Spleen (tissue), 11 donors: ENCODE measurements around the gene ID2. TPM values are rescaled to one million over a fixed set of nuclear protein-coding genes. Genes with fewer than 3 reads are reported as not detected.

Experiments
- DNase-seq: peaks from one replicate; pipeline ENCODE4 v3.0.0-alpha.2; 2020
- H3K27ac ChIP-seq, 8 donors: fragments of 200-600 bp; sonication (generic) in 7 of 8; 1 replicate in 4 of 8; 2 replicates in 4 of 8; pipeline versions ENCODE4 v1.5.0 to v1.8.0; 2016 to 2021; ENCODE audit warnings: inconsistent platforms in 4 of 8, mild to moderate bottlenecking in 4 of 8, moderate library complexity in 1 of 8
- H3K27me3 ChIP-seq, 7 donors: fragments of 200-600 bp; sonication (generic) in 6 of 7; replicated peaks in 1 of 7; 1 replicate in 4 of 7; 2 replicates in 3 of 7; pipeline versions ENCODE4 v1.5.0 to v1.8.0; 2016 to 2021; ENCODE audit warnings: inconsistent platforms in 3 of 7, mild to moderate bottlenecking in 1 of 7
- H3K36me3 ChIP-seq, 6 donors: fragments of 200-600 bp; sonication (generic) in 5 of 6; 1 replicate in 4 of 6; 2 replicates in 2 of 6; pipeline versions ENCODE4 v1.5.0 to v1.8.0; 2016 to 2021; ENCODE audit warnings: inconsistent platforms in 2 of 6
- H3K4me1 ChIP-seq, 6 donors: fragments of 200-600 bp; sonication (generic) in 5 of 6; 1 replicate in 3 of 6; 2 replicates in 3 of 6; pipeline versions ENCODE4 v1.5.0 to v1.8.0; 2016 to 2021; ENCODE audit warnings: inconsistent platforms in 3 of 6
- H3K4me3 ChIP-seq, 8 donors: fragments of 200-600 bp; sonication (generic) in 7 of 8; 1 replicate in 4 of 8; 2 replicates in 4 of 8; pipeline versions ENCODE4 v1.5.0 to v1.8.0; 2016 to 2021; ENCODE audit warnings: inconsistent platforms in 4 of 8, mild to moderate bottlenecking in 4 of 8, moderate library complexity in 2 of 8
- H3K9me3 ChIP-seq, 8 donors: fragments of 200-600 bp; sonication (generic) in 7 of 8; 1 replicate in 4 of 8; 2 replicates in 4 of 8; pipeline versions ENCODE4 v1.5.0 to v1.8.0; 2016 to 2021; ENCODE audit warnings: inconsistent platforms in 4 of 8
- POLR2A ChIP-seq, 3 donors: fragments of 450-650 bp; IDR thresholded peaks; one replicate each; pipeline ENCODE4 v1.5.1; 2017; ENCODE audit warnings: antibody characterized with exemption in 3 of 3, mild to moderate bottlenecking in 1 of 3
- POLR2AphosphoS5 ChIP-seq, 3 donors: sonication (generic); formaldehyde crosslinking; IDR thresholded peaks; one replicate each; pipeline ENCODE4 v1.5.1; 2017; ENCODE audit warnings: antibody characterized with exemption in 3 of 3
- WGBS, 5 donors: extraction: QIAGEN DNeasy Blood & Tissue Kit in 3 of 5; methylation state at CpG; one replicate each; pipeline versions ENCODE4 v1.1.5 to v1.1.7; 2013 to 2018; 5-methylcytosine and 5-hydroxymethylcytosine counted together
- intact Hi-C: fragments of 100-400 bp; cut with DNase I; formaldehyde crosslinking; loops from one replicate; pipeline ENCODE4 v1.15.0; 2023; ENCODE audit warnings: low total_unique reads
- polyA plus RNA-seq, 3 donors: library from polyadenylated mRNA; stranded (reverse); fragments of 200-250 nt; gene quantifications; one replicate each; pipeline ENCODE4 v1.2.1, GENCODE V29; 2013
- total RNA-seq, 7 donors: library from RNA; depleted of rRNA in 3 of 7; stranded (reverse); fragments of >200 nt in 3 of 7; fragmentation: NEBNext Ultra II Directional in 4 of 7; extraction: Animal tissue kit (Norgen Biotek cat#: 25700) in 4 of 7; gene quantifications; one replicate each; pipeline versions ENCODE4 v1.1.0 to v1.2.1, GENCODE V29; 2016 to 2021
- TF ChIP-seq, protein P1 (sequence below), 11 experiments: fragments of 200-600 bp in 7 of 11; fragments of 450-650 bp in 4 of 11; sonication (generic) in 4 of 11; IDR thresholded peaks in 8 of 11; conservative IDR thresholded peaks in 3 of 11; 1 replicate in 7 of 11; 2 replicates in 4 of 11; pipeline versions ENCODE4 v1.4.0 to v1.8.0; 2016 to 2021; ENCODE audit warnings: antibody characterized with exemption in 11 of 11, inconsistent platforms in 4 of 11, mild to moderate bottlenecking in 1 of 11
- donor health status: healthy with polysubstance abuse.
- donor health status: DM: no; HTN: no; CAD: no; lungs with moderate emphysema.
- donor health status: DM: no; HTN: no; CAD: no.
- donor health status: Bipolar disorder and iron deficiency.
- donor health status: healthy.
- donor health status: DM: no; HTN: no; CAD: no.
- donor health status: DM: yes; HTN: yes; CAD: no.

The ID2 gene
- total and polyA plus RNA-seq, 10 donors: 42.8 to 343 (median 90.1) TPM

DNA sequence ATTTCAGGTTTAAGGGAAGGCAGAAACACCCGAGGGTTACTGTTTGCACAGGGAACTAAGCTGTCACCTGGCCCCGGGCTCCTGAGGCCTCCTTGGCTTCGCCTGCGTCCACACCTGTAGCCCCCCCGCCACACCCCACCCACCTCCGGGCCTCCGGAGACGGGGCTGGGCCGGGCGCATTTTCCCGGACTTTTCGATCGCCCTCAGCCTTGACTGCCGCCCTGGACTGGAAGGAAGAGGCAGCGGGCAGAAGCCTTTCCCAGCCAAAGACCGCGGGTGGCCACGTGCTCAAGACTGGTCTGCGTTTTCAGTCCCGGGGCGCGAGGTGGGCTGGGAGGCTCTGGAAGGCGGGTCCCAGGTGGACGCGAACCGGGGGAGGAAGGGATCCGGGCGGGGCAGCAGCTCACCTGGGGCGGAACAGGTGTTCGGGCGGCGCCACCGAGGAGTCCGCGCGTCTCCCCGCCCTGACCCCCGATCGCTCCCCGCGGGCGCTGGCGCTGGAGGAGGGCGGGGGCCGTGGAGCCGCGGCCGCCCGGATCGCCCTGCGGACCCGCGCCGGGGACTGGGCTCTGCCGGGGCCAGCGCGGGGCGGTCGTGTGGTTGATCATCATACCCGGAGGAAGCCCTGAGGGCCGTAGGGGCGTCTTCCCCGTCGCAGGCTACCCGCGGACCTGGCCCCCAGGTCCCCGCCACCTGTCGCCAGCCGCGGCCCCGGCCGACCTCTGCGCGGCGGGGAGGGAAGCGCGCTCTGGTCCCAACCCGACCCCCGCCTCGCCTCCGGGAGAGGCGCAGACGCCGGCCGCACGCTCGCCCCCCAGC is 3.2 kb downstream of the ID2 start:
- Histone ChIP-seq H3K27me3 (peaks cover 0 to 53% (median 8%) of the 10 kb centered on the region in 7 donors), H3K4me3 (peak overlapping the region; percentile 48 to 75 (median 68)), H3K36me3 (no peaks in the 10 kb centered on the region), H3K9me3 (no peaks in the 10 kb centered on the region), H3K4me1 (peaks cover 8 to 50% (median 34%) of the 10 kb centered on the region in 6 donors), H3K27ac (peak overlapping the region; percentile 70 to 96 (median 88))
- peak; percentile 90 for DNase-seq
- WGBS, 5 donors: 1 to 3% (median 2%) methylated on average over 31 to 87 of the region's 87 CpGs
- intact Hi-C loops: loop anchor here (5.0 kb wide), 2 partner anchors 1258 to 1588 kb away; no protein-coding TSS in a partner anchor
- TF ChIP-seq, protein P1, sequence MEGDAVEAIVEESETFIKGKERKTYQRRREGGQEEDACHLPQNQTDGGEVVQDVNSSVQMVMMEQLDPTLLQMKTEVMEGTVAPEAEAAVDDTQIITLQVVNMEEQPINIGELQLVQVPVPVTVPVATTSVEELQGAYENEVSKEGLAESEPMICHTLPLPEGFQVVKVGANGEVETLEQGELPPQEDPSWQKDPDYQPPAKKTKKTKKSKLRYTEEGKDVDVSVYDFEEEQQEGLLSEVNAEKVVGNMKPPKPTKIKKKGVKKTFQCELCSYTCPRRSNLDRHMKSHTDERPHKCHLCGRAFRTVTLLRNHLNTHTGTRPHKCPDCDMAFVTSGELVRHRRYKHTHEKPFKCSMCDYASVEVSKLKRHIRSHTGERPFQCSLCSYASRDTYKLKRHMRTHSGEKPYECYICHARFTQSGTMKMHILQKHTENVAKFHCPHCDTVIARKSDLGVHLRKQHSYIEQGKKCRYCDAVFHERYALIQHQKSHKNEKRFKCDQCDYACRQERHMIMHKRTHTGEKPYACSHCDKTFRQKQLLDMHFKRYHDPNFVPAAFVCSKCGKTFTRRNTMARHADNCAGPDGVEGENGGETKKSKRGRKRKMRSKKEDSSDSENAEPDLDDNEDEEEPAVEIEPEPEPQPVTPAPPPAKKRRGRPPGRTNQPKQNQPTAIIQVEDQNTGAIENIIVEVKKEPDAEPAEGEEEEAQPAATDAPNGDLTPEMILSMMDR (IDR thresholded peaks at IDR 0.05 in 8 of 11, conservative IDR thresholded peaks at IDR 0.05 in 3 of 11): no peak
- TF ChIP-seq POLR2AphosphoS5 (IDR thresholded peaks at IDR 0.05): peak; percentile 42 to 78 (median 66)
- TF ChIP-seq POLR2A (IDR thresholded peaks at IDR 0.05): no peak

DNA sequence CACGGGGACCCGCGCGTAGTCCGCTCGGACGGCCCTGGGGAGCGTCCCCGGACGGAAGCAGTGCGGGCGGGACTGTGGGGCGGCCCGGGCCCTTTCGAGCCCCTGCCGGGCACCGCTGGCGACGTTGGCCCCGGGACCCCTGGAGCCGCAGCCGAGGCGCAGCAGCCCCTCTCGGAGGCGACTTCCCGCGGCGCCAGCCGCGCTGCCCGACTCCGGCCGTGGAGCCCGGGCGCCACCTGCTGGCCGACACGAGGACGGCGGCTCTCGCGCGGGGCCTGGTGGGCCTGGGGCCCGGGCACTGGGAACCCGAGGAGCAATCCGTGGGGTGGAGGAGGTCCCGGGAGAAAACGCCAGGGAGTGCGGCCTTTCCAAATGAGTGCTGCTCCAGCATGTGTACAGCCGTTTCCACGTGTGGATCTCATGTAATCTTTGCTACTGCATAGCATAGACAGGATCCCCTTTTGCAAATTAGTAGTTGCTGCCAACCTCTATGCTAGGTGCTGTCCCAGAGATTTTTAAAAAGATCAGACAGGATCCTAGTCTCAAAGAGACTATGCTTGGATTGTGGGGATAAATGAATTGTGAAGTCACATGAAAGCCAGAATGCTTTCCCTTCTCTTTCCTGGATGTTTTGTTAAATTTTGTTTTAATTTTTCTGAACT is 4.0 kb downstream of the ID2 start:
- Histone ChIP-seq H3K4me1 (peaks cover 3 to 43% (median 27%) of the 10 kb centered on the region in 6 donors), H3K9me3 (no peaks in the 10 kb centered on the region), H3K27ac (peak overlapping the region; percentile 70 to 96 (median 88)), H3K27me3 (peaks cover 0 to 48% (median 8%) of the 10 kb centered on the region in 7 donors), H3K36me3 (no peaks in the 10 kb centered on the region), H3K4me3 (peak overlapping the region; percentile 48 to 75 (median 68))
- WGBS, 5 donors: 1% methylated on average over 10 to 50 of the region's 50 CpGs
- TF ChIP-seq, protein P1 (IDR thresholded peaks at IDR 0.05 in 8 of 11, conservative IDR thresholded peaks at IDR 0.05 in 3 of 11): peak; percentile 67 to 99 (median 94)
- TF ChIP-seq POLR2AphosphoS5 (IDR thresholded peaks at IDR 0.05) (peak; percentile 23 to 46 (median 27)), POLR2A (IDR thresholded peaks at IDR 0.05) (no peak)
- intact Hi-C loops: loop anchor here (5.0 kb wide), 1 partner anchor 1259 kb away; no protein-coding TSS in a partner anchor
- peak; percentile 96 for DNase-seq

DNA sequence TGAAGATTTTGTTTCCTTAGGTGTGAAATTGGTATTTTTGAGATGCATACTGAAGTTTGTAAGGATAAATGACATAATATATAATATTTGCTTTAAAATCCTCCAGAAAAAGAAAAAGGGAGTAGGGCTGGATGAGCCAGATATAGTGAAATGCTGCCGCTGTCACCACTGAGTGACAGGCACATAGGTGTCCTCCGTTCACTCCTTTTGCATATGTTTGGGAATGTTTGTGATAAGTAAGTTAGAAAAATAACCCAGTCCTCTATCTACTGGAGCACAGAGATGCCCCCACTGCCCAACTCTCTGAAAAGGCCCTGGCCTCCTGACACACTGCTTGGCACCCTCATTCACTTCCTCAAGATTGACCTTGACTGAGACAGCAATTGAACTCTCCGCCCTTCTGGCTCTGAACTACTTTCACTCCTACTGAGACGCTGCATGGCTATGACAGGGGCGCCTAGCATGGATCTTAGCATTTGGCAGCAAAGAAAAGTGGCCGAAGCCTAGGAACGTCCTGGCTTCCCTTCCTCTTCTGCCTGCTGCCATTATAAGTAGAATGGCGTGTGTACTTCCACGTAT is 10.1 kb downstream of the ID2 start:
- DNase-seq: no peak
- TF ChIP-seq POLR2AphosphoS5 (IDR thresholded peaks at IDR 0.05) (no peak), POLR2A (IDR thresholded peaks at IDR 0.05) (no peak)
- TF ChIP-seq, protein P1 (IDR thresholded peaks at IDR 0.05 in 8 of 11, conservative IDR thresholded peaks at IDR 0.05 in 3 of 11): no peak
- Histone ChIP-seq H3K27ac (no peak overlapping the region), H3K4me3 (no peak overlapping the region), H3K9me3 (no peaks in the 10 kb centered on the region), H3K36me3 (no peaks in the 10 kb centered on the region), H3K27me3 (peaks cover 0 to 33% (median 12%) of the 10 kb centered on the region in 7 donors), H3K4me1 (peaks cover 0 to 20% (median 10%) of the 10 kb centered on the region in 6 donors)
- 61 to 79% (median 74%) methylated on average over 9 of the region's 9 CpGs for WGBS, 5 donors
- intact Hi-C loops: no loop called here
